Activated naive CD4-positive, alpha-beta T cell treated with anti-CD3 and anti-CD28 coated beads, Interleukin-2, amount 10 ng/mL, durations not matched to agents 7 days and 5 days (primary cell): Measurements from ENCODE around the gene TMEM200B.

ENCODE experiments used
- CTCF ChIA-PET: fragments of 350-600 bp; sonication (Branson Sonifier 250); formaldehyde crosslinking; loops from one replicate; lab custom pipeline; 2021; ENCODE audit warnings: antibody characterized with exemption; lab: Charles Lee
- DNase-seq: peaks from one replicate; pipeline ENCODE4 v3.0.0-alpha.2; 2020
- H3K27ac Mint-ChIP-seq: one replicate; pipeline ENCODE4 v1.8.0; 2021; ENCODE audit warnings: mild to moderate bottlenecking, moderate library complexity, mixed read lengths
- H3K27me3 Mint-ChIP-seq: one replicate; pipeline ENCODE4 v1.8.0; 2021; ENCODE audit warnings: mild to moderate bottlenecking, mixed read lengths
- H3K36me3 Mint-ChIP-seq: one replicate; pipeline ENCODE4 v1.8.0; 2021; ENCODE audit warnings: mixed read lengths
- H3K4me1 Mint-ChIP-seq: one replicate; pipeline ENCODE4 v1.8.0; 2021; ENCODE audit warnings: mixed read lengths
- H3K4me3 Mint-ChIP-seq: one replicate; pipeline ENCODE4 v1.8.0; 2021; ENCODE audit warnings: mild to moderate bottlenecking, moderate library complexity, mixed read lengths
- H3K9me3 Mint-ChIP-seq: one replicate; pipeline ENCODE4 v1.8.0; 2021; ENCODE audit warnings: mixed read lengths

TMEM200B gene

DNA sequence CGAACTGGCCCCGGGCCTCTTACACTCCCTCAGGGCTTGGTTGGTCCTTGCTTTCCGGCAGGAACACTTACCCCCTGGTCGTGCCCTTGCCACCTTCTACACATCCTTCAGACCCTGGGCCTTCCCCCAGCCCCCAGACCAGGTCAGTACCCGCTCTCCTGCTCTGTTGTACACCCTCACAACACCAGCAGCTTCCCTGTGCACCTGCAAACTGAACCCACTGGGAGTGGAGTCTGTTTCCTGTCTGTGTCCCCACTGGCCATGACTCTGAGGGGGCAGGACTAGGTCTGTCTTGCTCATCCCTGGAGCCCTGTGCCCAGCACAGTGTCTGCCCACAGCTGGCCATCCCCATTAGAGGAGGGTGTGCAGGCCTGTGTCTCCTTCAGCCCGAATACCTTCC is 2.1 kb upstream of the TMEM200B start:
- H3K4me3 Mint-ChIP-seq, result peak overlapping the region; percentile 69
- no peak overlapping the region for H3K27ac Mint-ChIP-seq
- CTCF ChIA-PET, result interaction anchor here (1.3 kb wide), 1 partner anchor 72 kb away, joined by 3 read pairs; no protein-coding TSS in a partner anchor
- H3K4me1 Mint-ChIP-seq, result peaks cover 14% of the 10 kb centered on the region
- DNase-seq, result no peak
- no peaks in the 10 kb centered on the region for H3K9me3 Mint-ChIP-seq
- H3K27me3 Mint-ChIP-seq, result peaks cover 94% of the 10 kb centered on the region
- no peaks in the 10 kb centered on the region for H3K36me3 Mint-ChIP-seq

DNA sequence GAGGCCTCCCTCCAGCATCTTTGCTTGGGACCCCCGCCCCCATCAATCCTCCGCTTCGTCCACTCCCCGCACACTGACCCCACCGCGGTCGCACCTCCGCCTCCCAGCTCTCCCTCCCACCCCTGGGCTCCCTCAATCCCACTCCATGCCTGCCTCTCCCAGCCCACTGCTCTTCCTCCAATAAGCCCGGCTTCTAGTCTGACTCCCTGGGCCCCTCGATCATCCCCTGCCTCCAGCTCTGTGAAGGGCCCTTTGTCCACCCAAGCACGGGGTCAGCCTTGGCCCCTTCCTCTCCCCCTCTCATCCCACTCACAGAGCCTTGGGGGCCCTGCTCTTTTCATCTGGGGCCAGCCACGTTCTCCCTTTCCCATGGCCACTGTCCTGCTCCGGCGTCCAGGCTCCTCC is 1.5 kb upstream of the TMEM200B start:
- H3K9me3 Mint-ChIP-seq, result no peaks in the 10 kb centered on the region
- peak overlapping the region; percentile 69 for H3K4me3 Mint-ChIP-seq
- H3K27ac Mint-ChIP-seq, result no peak overlapping the region
- DNase-seq, result no peak
- peaks cover 14% of the 10 kb centered on the region for H3K4me1 Mint-ChIP-seq
- no peaks in the 10 kb centered on the region for H3K36me3 Mint-ChIP-seq
- CTCF ChIA-PET, result interaction anchor here (1.2 kb wide), 1 partner anchor 241 kb away, joined by 4 read pairs; no protein-coding TSS in a partner anchor
- peaks cover 94% of the 10 kb centered on the region for H3K27me3 Mint-ChIP-seq

DNA sequence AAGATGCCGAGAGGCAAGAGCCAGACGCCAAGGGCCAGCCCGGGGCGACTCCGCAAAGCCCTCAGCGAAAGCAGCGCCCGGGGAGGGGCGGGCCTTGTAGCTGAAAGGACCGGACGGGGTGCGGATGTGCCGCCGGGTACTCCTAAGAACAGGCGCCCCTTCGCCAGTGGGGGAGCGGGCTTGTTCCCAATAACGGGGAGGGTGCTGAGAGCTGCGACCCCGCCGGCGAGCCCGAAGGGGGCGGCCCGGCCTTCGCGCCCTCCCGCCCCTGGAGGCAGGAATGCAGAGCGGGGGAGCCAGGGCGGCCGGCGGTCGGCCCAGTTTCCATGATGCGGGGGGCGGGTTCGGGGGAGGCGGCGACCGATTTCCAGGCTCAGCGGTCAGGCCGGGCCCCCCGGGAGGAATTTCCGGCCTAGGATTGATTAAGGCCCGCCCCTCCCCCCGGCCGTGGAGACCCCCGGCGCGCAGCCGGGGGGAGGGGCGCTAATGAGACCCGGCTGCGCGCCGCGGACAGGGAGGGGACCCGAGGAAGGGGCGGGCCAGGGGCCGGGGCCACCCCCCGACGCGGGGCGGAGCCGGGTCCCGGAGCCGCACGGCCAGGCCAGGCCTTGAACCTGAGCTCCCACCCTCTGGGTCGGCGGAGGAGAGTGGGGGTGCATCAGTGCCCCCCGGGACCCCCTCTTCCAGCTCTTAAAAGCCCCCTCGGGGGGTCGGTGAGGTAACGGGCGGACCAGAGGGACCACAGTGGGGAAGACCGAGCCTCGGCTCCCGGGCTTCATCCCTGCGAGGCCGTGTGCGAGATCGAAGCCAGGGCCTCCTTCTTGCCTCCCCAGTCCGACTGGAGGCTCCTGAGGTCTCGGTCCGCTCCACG is 898 bp upstream of the TMEM200B start:
- Mint-ChIP-seq H3K27me3 (peaks cover 90% of the 10 kb centered on the region), H3K9me3 (no peaks in the 10 kb centered on the region), H3K4me3 (peak overlapping the region; percentile 69), H3K36me3 (peaks cover 2% of the 10 kb centered on the region), H3K4me1 (peaks cover 14% of the 10 kb centered on the region), H3K27ac (no peak overlapping the region)
- CTCF ChIA-PET, result interaction anchor here (0.8 to 1.5 kb wide), 6 partner anchors 57 to 246 kb away, joined by 3 to 6 read pairs (median 4); partner anchors contain the start of gene SRSF4
- peak; percentile 77 for DNase-seq

DNA sequence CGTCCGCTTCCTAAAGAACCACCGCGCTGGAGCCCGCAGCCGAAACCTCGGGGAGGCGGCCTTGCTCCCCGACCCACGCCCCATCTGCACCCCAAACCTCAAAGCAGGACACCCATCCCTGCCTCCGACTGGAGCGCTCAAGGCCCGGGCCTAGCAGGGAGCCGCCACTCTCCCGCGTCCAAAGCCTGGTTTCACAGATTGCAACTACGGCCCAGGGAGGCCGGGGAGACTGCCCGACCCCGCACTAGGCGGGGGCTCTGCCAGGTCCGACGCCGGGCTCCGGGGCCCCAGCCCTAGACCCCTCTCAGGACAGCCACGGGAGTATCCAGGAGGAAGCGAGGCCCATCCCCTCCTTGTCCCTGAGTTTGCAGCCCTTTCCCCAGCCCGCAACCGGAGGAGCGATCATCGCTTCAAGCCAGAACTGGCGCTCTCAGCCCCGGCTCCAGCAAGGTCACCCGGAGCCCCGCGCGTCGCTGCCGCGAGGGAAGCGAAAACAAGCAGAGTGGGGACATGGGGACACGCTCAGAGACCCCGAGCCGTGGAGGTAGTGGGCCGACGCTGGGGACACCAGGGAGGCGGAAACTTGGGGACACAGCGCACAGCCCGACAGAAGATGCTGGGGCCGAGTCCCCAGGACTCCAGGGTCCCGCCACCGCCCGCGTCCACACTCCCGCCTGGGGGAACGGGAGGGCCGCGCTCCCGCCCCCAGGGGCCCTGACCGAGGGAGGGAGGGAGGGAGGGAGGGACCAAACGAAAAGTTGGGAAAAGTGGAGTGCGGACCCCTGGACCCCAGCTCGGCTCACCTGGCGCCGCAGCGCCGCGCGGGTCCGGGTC is 433 bp downstream of the TMEM200B start:
- H3K9me3 Mint-ChIP-seq, result no peaks in the 10 kb centered on the region
- peak overlapping the region; percentile 56 for H3K4me3 Mint-ChIP-seq
- no peak overlapping the region for H3K27ac Mint-ChIP-seq
- peaks cover 82% of the 10 kb centered on the region for H3K27me3 Mint-ChIP-seq
- peak; percentile 46 for DNase-seq
- peaks cover 10% of the 10 kb centered on the region for H3K36me3 Mint-ChIP-seq
- CTCF ChIA-PET, result interaction anchor here (1.1 to 2.8 kb wide), 3 partner anchors 74 to 78 kb away, joined by 3 to 11 read pairs (median 6); no protein-coding TSS in a partner anchor
- H3K4me1 Mint-ChIP-seq, result peaks cover 14% of the 10 kb centered on the region

DNA sequence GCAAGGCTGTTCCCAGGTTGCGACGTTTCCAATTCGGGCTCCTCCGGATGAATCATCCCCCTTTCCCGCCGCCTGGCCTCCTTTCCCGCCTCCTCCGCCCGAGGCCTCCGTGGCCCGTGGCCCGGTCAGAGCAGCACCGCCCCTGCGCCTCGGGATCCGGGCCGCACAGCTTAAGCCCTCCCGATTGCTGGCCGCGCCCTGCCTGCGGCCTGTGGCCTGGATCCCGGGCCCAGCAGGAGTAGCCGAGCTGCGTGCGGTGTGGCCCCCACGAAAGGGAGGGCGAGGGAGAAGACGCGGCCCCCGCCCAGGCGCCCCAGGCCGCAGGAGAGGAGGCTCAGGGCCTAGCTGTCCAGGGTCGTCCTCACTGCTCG is 1.0 kb downstream of the TMEM200B start:
- Mint-ChIP-seq H3K36me3 (peaks cover 13% of the 10 kb centered on the region), H3K9me3 (no peaks in the 10 kb centered on the region), H3K27ac (no peak overlapping the region), H3K4me3 (peak overlapping the region; percentile 37), H3K4me1 (peaks cover 14% of the 10 kb centered on the region), H3K27me3 (peaks cover 76% of the 10 kb centered on the region)
- DNase-seq, result no peak
- CTCF ChIA-PET, result interaction anchor here (1.2 to 2.8 kb wide), 3 partner anchors 13 to 75 kb away, joined by 3 to 11 read pairs (median 3); partner anchors contain the start of gene SRSF4

DNA sequence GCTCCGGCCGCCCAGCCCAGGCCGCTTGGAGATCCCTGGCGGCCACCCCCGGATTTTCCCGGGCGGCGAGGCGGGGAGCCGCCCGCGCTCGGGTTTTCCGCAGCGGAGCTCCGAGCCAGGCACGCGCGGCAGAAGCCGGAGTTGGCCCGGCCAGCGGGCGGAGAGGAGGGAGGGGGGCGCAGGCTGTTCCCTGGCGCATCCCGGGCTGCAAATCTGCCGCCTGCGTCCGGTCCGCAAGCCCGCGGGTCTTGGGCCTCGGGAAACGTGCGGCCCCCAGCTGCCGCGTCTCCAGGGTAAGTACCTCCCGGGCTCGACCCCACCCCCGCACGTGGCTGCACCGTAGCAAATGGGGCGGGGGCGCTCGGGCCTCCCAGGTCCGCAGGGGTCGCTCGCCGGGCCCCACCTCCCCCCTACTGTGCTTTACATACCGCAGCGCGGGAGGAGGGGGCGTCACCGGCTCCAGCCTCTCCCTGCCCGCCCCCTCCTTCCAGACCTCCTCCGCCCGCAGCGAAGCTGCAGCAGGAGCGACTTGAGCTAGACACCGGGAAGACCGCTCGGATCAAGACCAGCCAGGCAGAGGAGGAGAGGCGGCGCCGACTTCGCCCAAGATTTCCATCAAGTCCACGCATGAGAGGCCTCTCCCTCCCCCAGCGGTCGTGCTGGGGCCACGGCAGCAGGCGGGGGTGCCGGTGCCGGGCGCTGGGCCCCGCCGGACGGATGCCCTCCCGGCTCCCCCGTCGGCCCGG is 1.6 kb downstream of the TMEM200B start:
- CTCF ChIA-PET, result interaction anchor here (1.2 to 4.0 kb wide), 6 partner anchors 14 to 245 kb away, joined by 3 to 23 read pairs (median 8); partner anchors contain the start of gene SRSF4
- Mint-ChIP-seq H3K27ac (no peak overlapping the region), H3K9me3 (no peaks in the 10 kb centered on the region), H3K4me3 (no peak overlapping the region), H3K4me1 (peaks cover 14% of the 10 kb centered on the region), H3K27me3 (peaks cover 70% of the 10 kb centered on the region), H3K36me3 (peaks cover 19% of the 10 kb centered on the region)
- DNase-seq, result no peak

DNA sequence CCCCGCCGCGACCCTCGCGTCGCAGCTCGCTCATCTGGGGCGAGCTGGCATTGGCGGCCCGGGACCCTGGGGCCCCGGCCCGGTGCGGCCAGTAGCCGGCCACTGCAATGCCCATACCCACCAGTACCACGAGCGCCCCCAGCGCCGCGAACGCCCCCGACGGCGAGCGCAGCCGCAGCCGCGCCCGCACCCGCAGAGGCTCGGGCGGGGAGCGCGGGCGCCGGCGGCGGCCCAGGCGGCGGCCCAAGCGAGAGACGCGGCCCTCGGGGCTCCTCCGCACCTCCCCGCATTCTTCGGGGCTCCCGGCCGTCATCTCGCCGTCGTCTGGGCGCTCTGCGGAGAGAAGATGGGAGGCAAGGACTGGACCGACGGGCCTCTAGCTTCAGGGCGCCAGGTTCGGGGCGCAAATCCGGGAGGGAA is 2.2 kb downstream of the TMEM200B start:
- no peak overlapping the region for H3K4me3 Mint-ChIP-seq
- peaks cover 64% of the 10 kb centered on the region for H3K27me3 Mint-ChIP-seq

DNA sequence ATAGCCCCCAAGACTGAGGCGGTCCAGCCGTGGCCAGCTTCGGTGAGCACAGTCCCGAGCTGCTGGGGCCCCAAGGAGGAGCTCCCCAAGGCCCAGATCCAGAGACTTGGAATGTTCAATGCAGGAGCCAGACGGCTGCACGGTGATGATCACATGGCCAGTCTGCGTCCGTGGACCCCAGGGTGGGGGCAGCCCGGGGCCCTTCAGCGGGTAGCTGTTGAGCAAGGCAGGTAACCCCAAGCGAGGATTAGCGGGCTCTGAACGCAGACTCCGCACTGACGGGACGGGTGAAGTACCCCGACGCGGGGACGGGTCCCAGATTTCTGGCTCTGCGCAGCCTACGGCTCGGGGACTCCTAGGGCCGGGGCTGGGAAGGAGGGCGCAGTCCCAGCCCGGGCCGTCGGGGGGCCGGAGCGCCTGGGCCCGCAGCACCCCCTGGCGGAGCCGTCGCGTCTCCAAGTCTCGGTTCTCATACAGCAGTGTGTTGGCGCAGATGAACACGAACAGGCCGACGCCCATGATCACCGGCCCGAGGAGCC is 2.7 kb downstream of the TMEM200B start:
- CTCF ChIA-PET, result interaction anchor here (0.8 to 4.0 kb wide), 8 partner anchors 10 to 243 kb away, joined by 3 to 23 read pairs (median 4); no protein-coding TSS in a partner anchor
- Mint-ChIP-seq H3K4me1 (peaks cover 14% of the 10 kb centered on the region), H3K27ac (no peak overlapping the region), H3K4me3 (no peak overlapping the region), H3K9me3 (no peaks in the 10 kb centered on the region), H3K36me3 (peaks cover 26% of the 10 kb centered on the region), H3K27me3 (peaks cover 59% of the 10 kb centered on the region)
- DNase-seq, result peak; percentile 79

More for the DNA sequence above, 2.2 kb downstream of the TMEM200B start:
- peaks cover 14% of the 10 kb centered on the region for H3K4me1 Mint-ChIP-seq
- H3K9me3 Mint-ChIP-seq, result no peaks in the 10 kb centered on the region
- H3K27ac Mint-ChIP-seq, result no peak overlapping the region
- CTCF ChIA-PET, result interaction anchor here (1.2 to 4.0 kb wide), 7 partner anchors 14 to 244 kb away, joined by 3 to 23 read pairs (median 5); partner anchors contain the start of gene SRSF4
- no peak for DNase-seq
- peaks cover 23% of the 10 kb centered on the region for H3K36me3 Mint-ChIP-seq

DNA sequence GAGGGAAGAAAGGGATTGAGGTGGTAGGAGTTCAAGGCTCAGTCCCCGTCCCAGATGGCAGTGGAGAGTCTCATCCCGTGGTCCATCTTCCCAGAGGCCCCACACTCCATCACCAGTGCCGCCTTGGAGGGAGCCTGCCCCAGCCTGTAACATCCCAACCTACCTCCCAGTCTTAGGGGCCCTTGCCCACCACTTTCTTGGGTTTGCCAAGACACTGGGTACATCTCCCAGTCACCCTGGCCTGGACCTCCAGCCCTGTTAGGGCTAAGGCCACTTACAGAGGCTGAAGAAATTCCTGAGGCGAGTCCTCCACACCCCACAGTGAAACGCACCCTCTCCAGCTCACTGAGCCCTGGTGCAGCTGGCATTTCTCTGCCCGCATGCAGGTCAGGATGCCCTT is 3.3 kb downstream of the TMEM200B start:
- H3K4me3 Mint-ChIP-seq, result no peak overlapping the region

DNA sequence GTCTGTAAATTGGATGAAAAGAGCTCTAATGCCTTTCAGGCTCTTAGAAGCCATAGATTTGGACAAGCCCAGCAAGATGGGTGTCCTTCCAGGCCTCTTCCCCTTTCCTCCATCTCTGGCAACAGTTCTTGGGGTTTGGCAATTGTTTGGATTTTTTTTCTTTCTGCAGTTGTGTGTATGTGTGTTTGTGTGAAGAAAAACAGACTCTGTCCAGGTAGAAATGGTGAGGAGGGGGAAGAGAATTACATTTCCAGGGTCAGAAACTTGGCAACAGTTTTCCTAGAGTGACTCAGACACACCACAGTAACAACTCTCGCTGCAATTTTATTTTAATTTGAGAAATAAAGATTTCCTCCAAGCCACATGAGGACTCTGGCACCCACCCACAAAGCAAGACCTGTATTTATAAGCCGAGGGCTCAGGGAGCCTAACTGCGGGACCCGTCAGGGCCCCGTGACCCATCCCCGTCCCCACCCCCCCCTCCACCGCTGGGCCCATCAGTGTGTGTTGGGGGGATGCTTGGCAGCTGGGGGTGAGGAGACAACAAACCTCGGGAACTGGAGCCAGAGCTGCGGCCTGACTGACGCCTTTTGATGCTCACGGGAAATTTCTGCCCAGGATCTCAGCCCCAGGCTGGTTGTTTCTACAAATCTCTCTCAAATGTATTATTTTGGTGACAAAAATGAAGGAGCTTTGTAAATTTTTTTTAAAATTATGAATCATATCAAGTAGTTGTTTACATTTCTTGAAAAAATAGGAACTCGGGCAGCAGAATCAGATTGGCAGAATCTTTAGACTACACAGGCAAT is 4.4 kb downstream of the TMEM200B start:
- CTCF ChIA-PET, result interaction anchor here (0.9 to 4.0 kb wide), 3 partner anchors 78 to 242 kb away, joined by 3 to 23 read pairs (median 11); no protein-coding TSS in a partner anchor
- DNase-seq, result no peak
- Mint-ChIP-seq H3K27me3 (peaks cover 43% of the 10 kb centered on the region), H3K4me1 (peaks cover 7% of the 10 kb centered on the region), H3K27ac (no peak overlapping the region), H3K4me3 (no peak overlapping the region), H3K36me3 (peaks cover 34% of the 10 kb centered on the region), H3K9me3 (no peaks in the 10 kb centered on the region)

More for the DNA sequence above, 3.3 kb downstream of the TMEM200B start:
- H3K27me3 Mint-ChIP-seq, result peaks cover 53% of the 10 kb centered on the region
- H3K27ac Mint-ChIP-seq, result no peak overlapping the region
- CTCF ChIA-PET, result interaction anchor here (0.8 to 4.0 kb wide), 7 partner anchors 10 to 243 kb away, joined by 3 to 23 read pairs (median 5); no protein-coding TSS in a partner anchor
- no peak for DNase-seq
- no peaks in the 10 kb centered on the region for H3K9me3 Mint-ChIP-seq
- H3K4me1 Mint-ChIP-seq, result peaks cover 8% of the 10 kb centered on the region
- H3K36me3 Mint-ChIP-seq, result peaks cover 32% of the 10 kb centered on the region

DNA sequence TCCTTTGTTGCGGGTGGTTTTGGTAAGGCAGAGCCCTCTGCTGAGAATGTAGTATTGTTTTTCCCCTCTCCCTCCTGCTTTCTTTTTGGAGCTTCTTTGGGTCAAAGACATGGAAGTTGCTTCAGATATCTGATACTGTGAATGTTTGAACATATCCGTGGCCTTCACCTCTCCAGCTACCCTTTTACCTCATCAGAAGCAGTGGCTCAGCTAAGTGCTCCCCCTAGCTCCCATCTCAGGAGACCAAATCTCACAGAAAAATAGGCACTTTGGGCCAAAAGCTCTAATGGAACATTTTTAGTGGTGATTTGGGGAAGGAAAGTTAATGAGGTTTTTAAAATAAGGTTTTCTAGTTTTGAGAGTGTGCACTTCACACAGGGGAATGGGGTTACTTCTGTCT is 6.3 kb downstream of the TMEM200B start:
- H3K27me3 Mint-ChIP-seq, result peaks cover 25% of the 10 kb centered on the region
- no peaks in the 10 kb centered on the region for H3K9me3 Mint-ChIP-seq
- H3K4me1 Mint-ChIP-seq, result peaks cover 2% of the 10 kb centered on the region
- H3K4me3 Mint-ChIP-seq, result no peak overlapping the region
- no peak for DNase-seq
- CTCF ChIA-PET, result interaction anchor here (0.7 to 1.3 kb wide), 6 partner anchors 65 to 240 kb away, joined by 3 to 9 read pairs (median 3); no protein-coding TSS in a partner anchor
- H3K36me3 Mint-ChIP-seq, result peaks cover 48% of the 10 kb centered on the region
- H3K27ac Mint-ChIP-seq, result no peak overlapping the region

DNA sequence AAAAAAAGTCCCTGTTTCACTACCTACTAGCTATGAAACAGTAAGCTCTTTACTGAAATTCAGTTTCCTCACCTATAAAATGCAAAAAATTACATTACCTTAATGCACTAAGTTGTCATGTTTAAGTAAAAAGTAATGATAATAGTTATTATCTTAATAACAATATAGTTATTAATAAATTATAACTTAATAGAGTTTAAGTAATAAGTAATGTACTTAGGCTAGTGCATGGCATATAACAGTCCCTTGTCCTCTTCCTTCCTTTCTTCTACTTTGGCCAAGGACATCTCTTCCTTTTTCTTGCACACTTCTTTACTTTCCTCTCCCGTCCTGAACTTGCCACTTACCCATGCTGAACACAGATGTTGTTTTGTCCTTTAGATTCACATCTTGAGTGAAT is 9.0 kb downstream of the TMEM200B start:
- H3K27me3 Mint-ChIP-seq, result peaks cover 4% of the 10 kb centered on the region
- H3K36me3 Mint-ChIP-seq, result peaks cover 58% of the 10 kb centered on the region
- CTCF ChIA-PET, result interaction anchor here (1.0 to 1.2 kb wide), 2 partner anchors 83 to 88 kb away, joined by 3 to 4 read pairs; no protein-coding TSS in a partner anchor
- no peak overlapping the region for H3K27ac Mint-ChIP-seq
- no peaks in the 10 kb centered on the region for H3K9me3 Mint-ChIP-seq
- no peak overlapping the region for H3K4me3 Mint-ChIP-seq
- no peak for DNase-seq
- H3K4me1 Mint-ChIP-seq, result no peaks in the 10 kb centered on the region
